AG09319 (cell line): Measurements from ENCODE around the gene USP48.
"Not testable (repeated sequence)": the region's sequence is repeated elsewhere in the genome, so short reads cannot be mapped to it uniquely, and the experiment has no call there.

ENCODE experiments used
- DNase-seq: peaks from one replicate; pipeline ENCODE4 v3.0.0-alpha.2; 2010; ENCODE audit warnings: low read depth; ENCODE audit errors: extremely low read depth
- CTCF ChIP-seq: IDR thresholded peaks from 2 replicates; pipeline ENCODE4 v1.5.1; 2011; ENCODE audit warnings: low read depth, mild to moderate bottlenecking, inconsistent platforms, low read length, moderate library complexity

Gene USP48

DNA sequence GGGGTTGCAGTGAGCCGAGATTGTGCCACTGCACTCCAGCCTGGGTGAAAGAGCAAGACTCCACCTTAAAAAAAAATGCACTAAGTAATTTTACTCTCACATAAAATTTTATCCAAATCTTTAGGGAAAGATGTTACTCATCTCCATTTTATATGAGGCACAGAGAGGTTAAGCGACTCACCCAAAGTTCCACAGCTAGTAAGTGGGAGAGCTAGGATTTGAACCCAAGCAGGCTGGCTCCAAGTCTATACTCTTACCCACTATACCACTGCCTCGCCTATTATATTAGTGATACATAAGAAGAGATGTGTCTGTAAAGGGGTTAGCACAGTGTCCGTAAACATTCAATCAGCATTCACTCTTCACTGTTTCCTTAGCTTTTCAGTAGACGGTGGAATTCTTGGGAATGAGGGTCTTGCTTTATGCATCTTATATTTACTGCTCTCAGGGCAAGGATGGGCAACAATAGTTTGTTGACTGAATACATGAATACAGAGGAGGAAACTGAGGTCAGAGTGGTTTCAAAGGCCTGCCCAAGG is 44.3 kb upstream of the USP48 start:
- TF ChIP-seq CTCF: no peak
- no peak for DNase-seq

DNA sequence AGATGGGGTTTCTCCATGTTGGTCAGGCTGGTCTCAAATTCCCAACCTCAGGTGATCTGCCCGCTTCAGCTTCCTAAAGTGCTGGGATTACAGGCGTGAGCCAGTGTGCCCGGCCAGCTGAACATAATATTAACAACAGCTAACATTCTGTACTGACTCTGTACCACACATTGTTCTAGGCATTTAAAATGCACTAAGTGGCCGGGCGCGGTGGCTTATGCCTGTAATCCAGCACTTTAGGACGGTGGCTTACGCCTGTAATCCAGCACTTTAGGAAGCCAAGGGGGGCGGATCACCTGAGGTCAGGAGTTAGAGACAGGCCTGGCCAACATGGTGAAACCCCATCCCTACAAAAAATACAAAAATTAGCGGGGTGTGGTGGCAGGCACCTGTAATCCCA is 43.7 kb upstream of the USP48 start:
- DNase-seq: not testable (repeated sequence)

DNA sequence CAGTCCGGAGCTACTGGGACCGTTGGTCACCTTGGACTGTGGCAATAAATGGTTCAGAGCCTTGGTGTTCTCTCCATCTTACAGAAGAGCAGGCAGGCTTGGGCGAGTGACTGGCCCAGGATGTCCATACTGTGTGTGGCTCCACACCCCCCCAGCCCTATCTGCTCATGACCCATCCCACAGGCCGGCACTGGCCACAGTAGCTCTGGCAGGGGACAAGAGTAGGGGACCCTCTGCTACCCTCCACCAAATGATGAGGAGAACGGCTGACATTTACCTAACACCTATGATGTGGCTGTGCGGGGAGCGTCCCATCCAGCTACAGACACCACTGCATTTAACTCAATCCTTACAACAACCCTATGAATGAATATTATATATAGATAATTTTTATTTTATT is 42.4 kb upstream of the USP48 start:
- no peak for TF ChIP-seq CTCF
- no peak for DNase-seq

- DNase-seq: no peak
- no peak for TF ChIP-seq CTCF
These were observed 42.0 kb upstream of the USP48 start for GRCh38 chr1:21824926-21825325.

- TF ChIP-seq CTCF: no peak
- DNase-seq: no peak
These were observed 41.2 kb upstream of the USP48 start for GRCh38 chr1:21823980-21824702.

GRCh38 chr1:21823206-21823979 is 40.4 kb upstream of the USP48 start:
- no peak for TF ChIP-seq CTCF
- DNase-seq: no peak

DNA sequence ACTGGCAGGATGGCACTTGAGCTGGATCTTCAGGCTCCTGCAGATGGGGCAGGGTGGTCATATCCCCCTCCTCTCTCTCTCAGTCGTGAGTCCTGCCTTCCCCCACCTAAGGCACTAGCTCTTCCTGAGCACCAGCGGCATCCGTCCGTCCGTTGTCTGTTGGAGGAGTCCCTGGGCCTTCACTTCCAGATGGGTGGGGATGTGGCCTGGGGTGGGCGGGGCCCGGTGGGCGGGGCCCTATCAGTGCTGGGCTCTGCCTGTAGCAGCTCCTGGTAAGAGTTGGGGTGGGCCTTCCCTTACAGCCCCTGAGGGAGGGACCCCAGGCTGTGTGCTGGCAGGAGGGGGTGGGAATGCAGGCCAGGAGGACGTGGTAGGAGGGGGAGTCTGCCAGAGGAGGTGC is 39.4 kb upstream of the USP48 start:
- no peak for DNase-seq

More for the DNA sequence above, 39.4 kb upstream of the USP48 start:
- TF ChIP-seq CTCF: no peak
